ENCODE results near the gene ZNF275.
"Not testable (repeated sequence)": the region's sequence is repeated elsewhere in the genome, so short reads cannot be mapped to it uniquely, and the experiment has no call there.

ZNF275 gene

DNA sequence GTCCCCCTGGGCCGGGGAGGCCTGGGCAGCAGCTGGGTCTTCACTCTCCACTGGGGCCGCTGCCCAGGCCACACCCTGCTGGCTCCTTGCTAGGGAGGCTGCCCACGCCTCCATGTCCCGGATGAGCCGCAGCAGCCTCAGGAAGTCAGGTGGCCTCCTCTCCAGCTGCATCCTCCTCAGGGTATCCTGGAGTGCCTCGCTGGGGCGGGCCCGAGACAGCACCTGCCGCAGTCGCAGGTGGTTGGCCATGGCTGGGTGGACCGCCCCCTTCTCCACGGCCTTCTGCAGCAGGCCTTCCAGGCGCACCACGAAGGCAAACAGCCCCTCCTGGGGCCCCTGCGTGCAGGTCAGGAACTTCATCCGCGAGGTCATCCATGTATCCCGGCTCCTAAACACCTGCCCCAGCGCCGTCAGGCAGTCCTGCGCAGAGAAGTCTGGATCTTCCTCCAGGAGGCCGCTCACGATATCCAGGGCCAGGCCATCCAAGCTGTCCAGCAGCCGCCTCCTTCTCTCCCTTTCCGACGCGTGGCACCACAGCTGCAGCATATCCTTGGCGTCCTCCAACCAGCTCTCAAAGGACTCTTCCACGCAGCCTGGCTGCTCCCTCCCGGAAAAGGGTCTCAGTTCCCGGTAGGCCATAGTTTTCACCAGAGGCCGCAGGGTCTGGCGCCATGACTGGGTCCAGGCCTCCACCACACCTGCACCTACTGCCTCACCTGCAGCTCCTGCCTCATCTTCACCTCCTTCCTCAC, 14.5 kb upstream of the ZNF275 start:
- DNase-seq: no peak

DNA sequence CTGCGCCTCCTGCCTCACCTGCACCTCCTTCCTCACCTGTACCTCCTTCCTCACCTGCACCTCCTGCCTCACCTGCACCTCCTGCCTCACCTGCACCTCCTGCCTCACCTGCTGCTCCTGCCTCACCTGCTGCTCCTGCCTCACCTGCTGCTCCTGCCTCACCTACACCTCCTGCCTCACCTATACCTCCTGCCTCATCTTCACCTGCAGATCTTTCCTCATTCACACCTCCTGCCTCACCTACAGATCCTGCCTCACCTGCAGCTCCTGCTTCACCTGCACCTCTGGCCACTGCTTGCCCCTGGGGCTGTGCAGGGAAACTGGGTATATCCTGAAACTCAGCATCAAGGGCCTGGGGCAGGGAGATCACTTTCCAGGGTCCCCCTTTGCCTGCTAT, 13.9 kb upstream of the ZNF275 start:
- DNase-seq: not testable (repeated sequence)

DNA sequence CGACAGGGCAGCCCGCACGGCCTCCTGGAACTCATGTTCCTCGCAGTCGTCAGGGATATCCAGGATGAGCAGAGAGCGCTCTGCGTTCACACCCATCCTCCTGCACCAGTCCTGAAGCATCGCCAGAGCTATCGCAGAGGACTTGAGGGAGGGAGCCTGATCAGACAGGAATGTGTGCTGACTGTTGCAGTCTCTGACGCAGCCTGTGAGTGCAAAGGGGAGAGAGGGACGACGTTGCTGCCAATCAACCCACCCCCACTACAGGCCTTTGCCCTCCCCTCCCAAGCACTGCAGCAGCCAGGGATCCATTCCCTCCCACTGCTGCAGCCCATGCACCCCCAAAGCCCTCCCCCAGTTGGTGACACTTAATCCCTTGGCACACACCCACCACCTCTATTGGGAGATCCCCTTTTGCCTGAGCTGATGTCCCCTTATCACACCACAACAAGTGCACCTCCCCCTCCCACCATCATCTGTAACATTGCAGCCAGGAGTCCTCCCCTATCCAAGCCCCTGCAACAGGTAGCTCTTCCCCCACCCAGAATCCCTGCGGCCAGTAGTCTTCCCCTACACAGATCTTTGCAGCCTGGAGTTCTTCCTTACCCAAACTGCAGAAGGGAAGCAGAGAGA, 13.3 kb upstream of the ZNF275 start:
- DNase-seq: no peak

DNA sequence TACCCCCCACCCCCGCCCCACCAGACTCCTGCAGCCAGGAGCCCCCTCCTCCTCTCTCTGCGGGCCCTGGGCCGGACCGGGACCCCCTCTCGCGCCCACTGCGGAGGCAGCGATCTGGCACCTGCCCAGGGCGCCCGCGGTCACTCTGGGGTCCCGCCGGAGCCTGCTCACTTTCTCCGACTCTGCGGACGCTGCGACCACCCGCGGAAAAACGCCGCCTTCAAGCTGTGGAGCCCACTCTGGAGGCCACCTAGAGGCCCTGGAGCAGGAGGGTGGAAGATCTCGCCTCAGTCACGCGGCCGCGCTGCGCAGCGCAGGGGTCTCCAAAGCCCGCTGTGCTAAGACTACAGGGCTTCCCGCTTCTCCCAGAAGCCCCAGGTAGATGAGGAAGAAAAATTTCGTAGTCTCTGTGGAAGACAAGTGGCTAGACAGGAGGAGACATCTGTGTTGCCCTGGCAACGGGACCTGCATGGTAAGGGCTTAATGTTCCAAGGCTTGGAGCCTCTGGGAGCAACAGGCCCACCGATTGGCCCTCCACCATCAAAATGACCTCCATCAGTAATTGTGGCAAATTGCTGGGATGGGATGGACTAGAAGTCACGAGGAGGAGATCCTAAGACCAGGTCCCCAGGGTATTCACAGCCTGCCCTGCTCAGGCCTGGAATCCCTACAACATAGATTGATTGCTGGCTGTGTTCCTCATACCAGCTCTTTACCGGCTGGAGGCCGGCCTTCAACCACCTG, 12.4 kb upstream of the ZNF275 start, which contains the start of gene PNMA6F:
TSS of gene PNMA6F (minus strand) at position 387 of the 744 bp plus-strand sequence. CDS start 1,093 bp downstream, outside the sequence.
- no peak for DNase-seq

DNA sequence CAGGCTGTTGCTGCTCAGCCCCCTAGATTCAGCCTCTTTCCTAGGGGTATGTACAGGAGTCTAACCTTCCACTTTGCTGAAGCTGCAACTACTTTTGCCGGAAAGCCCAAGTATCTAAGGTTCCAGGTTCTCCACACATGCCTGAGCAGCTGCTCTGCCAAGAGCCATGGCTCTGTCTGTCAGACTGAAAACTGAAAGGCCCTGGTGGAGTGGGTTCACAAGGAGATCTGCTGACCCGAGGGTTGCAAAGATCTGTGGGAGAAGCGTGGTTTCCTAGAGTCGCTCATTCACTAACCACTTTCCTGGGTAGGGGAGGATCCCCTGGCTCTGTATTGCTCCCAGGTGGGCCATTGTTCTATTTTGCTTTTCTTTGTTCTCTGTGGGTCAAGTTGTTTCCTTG, 6.4 kb upstream of the ZNF275 start:
- DNase-seq: no peak

DNA sequence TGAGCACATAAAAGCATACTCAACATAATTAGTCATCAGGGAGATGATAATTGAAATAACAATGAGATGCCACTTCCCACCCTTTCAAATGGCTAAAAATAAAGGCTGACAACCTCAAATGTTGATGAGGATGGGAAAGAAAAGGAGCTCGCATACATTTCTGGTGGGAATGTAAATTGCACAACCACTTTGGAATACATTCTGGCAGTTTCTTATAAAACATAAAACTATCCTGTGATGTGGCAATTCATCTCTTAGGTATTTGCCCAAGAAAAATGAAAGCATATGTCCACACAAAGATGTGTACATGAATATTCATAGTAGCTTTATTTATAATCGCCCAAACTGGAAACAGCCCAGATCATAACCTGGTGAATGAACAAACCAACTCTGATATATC, 687 bp upstream of the ZNF275 start:
- DNase-seq: peak; percentile 79

DNA sequence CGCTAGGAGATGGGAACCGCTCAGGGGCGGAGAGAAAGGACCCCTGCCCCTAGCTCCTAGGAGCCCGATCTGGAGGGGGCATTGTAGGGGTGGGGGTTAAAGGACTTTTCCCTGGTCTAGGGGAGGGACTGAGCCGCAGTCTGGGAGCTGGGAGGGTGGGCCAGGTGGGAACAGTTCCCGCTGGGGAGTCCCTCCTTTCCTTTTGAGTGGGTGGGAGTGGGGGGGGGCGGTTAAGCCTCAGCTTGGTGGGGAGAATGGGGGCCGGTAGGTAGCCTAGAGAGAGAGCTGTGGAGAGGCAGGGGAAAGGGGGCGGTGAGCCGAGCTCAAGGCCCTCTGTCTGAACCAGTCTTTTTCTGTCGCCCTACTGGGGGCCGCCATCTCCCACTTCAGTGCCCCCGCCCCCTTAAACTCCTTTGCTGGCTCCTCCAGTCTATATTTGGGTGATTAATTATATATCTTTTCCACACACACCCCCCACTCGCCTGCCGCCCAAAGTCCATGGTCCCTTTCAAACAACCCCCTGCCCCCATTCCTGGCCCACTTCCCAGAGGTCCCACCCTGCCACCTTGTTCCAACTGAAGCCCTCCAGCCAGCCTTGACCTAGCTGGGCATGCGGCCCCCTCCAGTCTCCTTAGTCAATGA, 822 bp downstream of the ZNF275 start:
- DNase-seq: no peak

DNA sequence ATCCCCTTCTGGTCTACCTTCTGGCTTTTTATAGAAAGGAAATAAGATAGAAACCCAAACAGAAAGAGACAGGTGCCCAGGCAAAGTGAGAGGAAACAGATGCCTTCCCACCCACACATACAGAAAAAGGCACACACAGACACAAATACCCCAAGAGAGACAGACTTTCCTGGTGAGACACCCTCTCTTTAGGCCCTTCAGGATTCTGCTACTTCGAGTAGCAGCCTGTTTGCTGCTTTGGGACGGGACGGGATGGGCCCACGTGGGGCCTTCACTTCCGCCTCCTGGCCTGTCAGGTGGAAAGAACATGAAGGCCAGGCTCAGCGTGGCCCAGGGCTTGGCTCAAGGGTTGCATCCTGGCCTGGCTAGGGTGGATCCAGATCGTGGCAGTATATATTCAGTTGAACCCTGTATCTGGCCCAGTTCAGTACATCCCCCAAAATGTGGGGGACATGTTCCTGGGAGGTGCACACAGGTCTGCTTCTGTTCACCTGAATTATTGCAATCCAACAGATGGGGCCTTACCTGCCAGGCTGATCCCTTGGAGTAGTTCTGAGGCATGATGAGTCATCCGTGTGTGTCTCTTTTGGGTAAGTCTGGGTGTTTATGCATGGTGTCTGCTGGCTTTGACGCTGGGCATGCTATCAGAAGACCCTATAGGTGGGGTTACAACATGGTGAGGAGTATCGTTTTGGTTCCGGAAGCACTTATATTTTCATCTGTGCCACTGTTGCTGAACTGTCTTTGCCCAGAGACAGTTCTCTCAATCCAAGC, 2.4 kb downstream of the ZNF275 start:
- DNase-seq: no peak

DNA sequence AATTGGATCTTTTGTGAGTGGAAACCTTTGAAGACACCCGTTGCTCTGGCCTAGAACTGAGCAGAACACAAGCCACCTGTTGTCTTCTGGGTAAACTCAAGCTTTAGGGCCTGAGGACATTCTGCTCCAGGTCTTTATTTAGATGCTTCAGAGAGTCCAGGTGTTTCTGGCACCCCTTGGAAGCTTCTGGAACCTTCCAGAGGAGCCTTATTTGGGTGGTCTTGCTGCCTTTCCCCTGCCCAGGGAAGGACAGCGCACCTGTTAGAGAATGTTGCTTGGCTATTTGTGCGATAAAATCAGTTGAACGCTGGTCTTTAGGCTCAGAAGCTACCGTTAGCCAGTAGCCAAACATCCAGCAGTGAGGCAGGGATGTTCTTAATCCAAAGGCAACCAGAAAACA, 3.0 kb downstream of the ZNF275 start:
- DNase-seq: no peak

DNA sequence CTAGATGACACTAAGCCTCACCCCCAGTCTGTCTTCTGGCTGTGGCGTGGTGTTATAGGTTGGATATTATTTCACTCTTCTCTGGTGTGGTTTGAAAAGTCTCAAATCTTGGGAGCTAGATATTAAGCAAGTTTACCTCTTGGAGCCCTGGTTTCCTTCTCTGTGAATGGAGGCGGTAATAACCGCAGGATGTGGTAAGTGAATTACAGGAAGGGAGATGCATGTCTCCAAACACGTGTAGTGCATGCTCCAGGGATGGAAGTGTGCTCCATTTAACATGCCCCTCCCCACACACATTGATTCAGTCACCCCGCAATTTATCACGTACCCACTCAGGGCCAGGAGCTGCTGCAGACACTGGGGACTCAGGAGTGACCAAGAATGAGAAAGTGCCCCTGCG, 4.9 kb downstream of the ZNF275 start:
- no peak for DNase-seq

DNA sequence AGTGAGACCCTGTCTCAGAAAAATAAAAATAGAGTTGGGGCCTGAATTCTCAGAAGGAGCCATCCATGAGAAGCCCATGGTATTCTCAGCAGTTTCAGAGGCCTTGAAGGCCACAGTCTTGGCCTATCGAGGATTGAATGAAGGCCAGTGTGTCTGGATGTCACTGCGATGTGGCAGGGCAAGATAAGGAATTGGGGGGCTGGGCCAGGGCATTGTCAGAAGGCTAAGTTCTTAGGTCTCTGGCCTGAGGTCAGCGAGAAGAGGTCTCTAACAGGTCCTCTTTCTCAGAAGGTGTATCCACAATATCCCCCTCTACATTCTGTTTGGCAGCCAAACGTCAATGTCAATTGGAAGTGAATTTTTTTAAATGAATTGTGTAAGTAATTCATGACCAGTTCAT, 5.7 kb downstream of the ZNF275 start:
- no peak for DNase-seq

DNA sequence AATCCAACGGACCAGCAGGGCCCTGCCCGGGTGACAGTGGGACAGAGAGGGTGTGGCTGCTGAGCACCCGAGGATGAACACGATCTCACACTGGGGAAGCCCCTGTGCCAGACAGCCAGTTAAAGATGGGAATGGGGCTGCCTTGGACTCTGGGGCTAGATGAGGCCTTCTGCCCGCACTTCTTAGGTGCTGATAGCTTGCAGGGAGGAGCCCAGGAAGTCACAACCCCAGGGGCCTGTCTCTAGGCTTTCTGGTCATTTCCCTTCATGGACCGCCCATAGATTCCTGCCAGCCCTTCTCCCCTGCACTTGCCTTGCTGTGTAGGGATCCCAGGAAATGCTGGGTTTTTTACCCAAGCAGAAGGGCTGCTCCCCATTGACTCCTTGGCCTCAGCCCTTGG, 6.2 kb downstream of the ZNF275 start:
- no peak for DNase-seq

DNA sequence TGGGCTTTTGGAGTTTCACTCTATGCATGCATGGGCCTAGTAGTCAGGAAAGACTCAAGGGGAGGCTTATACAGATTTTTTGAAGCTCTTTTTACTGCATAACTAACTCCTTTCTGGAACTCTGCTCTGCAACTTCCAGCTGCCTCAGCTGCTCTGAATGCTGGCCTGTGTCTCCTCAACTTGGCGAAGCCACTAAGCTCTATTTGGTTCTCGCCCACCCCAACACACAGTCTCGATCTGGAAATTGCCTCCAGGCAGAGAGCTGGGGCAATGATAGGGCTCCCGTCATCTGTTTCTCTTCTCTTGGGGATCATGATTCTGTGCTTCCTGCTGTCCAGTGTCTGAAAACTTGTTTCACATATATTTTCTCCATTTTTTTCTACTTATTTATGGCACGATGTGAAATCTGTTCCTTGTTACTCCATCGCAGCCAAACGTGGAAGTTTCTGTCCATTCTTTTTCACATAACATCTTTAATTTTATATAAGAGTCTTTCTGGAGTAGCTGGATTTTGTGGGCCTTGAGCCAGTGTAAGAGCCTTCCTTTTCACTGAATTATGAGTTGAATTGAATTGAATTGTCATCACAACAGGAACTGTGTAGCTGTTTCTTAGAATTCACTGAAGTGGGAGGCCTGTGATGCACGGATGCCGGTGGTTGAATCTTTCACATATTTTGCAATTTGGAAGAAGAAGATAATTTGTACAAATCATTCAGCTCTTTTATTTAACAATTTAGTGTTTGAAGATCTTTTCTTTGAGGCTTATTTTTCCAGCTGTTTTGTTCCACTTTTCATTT, 9.0 kb downstream of the ZNF275 start:
- no peak for DNase-seq

DNA sequence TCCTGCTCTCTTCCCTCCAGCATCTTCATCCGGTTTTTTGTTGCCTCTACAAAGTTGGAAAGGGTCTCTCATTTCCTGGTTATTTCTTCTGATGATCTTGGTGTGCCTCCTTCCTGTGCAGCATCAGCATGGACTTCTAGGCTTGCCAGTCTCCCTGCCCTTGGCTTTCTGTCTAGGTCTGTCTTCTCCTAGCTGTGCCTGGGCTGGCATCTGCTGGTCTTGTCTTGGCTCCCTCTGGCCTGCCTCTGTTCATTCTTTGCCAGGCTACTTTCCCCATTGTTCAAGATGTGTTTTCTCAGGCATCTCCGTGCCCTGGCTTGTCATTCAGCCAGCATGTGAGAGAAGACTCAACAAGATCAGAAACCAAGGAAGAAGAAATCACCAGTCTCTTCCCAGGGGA, 9.7 kb downstream of the ZNF275 start:
- DNase-seq: no peak

DNA sequence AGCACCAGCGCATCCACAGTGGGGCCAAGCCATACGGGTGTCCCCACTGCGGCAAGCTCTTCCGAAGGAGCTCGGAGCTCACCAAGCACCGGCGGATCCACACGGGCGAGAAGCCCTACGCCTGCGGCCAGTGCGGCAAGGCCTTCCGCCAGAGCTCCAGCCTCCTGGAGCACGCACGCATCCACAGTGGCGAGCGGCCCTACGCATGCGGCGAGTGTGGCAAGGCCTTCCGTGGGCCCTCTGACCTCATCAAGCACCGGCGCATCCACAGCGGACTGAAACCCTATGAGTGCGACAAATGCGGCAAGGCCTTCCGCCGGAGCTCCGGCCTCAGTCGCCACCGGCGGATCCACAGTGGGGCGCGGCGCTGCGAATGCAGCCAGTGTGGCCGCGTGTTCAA, 13.6 kb downstream of the ZNF275 start:
- DNase-seq: no peak

DNA sequence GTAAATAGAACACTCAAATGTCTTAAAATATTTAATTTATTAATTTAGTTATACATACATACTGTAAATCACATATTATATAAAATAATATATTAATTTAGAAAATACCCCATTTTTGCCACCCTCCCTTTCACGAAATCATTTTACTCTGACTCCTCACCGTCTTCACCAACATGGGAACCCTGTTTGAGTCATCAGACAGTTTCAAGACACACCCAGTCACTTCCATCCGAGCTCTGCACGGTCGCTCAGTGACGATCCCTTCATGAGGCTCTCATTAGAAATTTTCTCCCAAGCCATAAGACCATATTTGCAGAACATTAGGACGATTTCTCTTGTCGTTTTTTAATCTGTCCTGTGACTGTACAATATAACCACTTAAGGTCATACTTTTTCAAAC, 14.5 kb downstream of the ZNF275 start:
- no peak for DNase-seq

DNA sequence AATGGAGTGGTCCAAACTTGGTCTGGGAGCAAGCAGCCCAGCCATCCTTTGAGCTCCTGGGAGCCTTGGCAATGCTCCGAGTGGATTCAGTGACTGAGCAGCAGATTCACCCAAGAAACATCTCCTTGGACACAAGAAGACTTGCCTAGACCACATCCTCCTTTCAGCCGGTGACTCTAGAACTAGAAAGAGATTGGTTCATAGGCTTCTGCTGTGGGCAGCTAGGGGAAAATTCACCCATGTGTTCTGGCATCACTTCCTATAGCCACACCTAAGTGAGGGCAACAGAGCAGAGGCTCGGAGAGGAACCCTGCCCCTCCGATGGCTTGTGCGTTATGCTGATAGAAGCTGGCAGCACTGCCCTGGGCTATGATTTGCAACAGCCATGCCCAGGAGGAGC, 16.0 kb downstream of the ZNF275 start:
- DNase-seq: no peak

DNA sequence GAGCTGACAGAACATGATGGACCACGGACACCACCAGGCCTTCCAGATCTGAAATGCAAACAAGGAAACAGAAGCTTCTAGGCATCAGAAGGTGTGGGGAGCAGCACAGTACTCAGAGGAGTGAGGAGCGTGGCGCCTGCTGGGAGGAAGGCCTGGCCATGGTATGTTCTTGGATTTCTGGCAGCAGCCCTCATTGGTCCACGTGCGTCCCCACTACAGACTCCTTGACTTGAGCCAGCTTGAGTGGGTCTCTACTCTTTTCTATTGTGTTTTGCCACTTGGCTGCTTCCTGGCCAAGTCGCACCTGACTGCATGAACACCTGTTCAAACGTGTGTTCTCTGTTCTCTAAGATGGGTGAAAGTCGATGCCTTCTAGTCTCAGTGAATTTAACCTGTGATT, 18.0 kb downstream of the ZNF275 start:
- DNase-seq: no peak

DNA sequence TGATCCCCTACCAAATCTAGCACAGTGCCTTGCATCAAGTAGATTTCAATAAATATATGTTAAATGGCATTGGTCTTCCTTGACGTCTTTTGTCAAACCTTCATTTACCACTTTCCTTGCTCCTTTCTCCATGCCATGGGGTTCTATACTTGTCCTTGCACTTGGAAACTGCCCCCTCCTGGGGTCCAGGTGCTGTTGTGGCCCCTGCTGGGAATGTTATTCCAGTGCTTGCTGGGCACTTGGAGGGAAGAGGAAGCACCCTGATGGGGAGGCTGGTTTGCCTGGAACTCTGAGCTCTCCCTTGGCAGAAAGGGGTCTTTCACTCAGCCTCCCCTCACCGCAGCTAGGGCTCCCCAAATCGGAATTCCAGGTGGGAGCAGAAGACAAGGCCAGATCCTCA, 18.9 kb downstream of the ZNF275 start:
- DNase-seq: no peak

DNA sequence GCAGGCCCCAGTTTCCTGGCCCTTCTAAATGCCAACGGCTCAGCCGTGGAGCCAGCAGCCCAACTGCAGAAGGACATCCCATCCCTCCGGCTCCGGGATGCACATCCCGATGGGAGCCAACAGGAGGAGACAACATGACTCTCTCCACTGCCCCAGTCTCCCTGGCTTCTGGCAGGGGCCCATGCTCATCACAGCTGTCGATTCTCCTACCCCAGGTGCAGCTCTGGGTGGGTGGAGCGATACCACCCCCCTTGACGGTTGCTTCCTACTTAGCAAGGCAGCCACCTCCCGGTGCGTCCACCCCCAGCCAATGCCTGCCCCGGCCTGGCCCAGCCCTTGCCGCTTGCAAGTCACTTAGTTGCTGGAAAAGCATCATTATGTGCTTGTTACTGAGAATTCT, 19.5 kb downstream of the ZNF275 start:
- no peak for DNase-seq

DNA sequence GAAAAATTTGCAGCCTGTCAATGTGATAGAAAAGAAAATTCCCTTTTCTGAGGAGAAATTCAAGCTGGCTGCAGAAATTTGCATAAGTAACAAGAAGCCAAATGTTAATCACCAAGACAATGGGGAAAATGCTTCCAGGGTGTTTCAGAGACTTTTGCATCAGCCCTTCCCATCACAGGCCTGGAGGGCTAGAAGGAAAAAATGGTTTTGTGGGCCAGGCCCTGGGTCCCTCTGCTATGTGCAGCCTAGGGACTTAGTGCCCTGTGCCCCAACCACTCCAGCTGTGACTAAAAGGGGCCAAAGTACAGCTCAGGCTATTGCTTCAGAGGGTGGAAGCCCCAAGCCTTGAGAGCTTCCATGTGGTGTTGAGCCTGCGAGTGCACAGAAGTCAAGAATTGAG, 23.9 kb downstream of the ZNF275 start:
- no peak for DNase-seq

All from fibroblast of skin of back (primary cell).